GM12878 (cell line): ENCODE measurements around the gene CAPN9. TPM values are rescaled to one million over a fixed set of nuclear protein-coding genes. Genes with fewer than 3 reads are reported as not detected.

Source experiments
- ATAC-seq: fragments of 200-7000 bp; cut with Tn5 transposase; 3 replicates; pipeline ENCODE4 v1.9.1; 2020; ENCODE audit warnings: mild to moderate bottlenecking, moderate library complexity
- Bru-seq: library from RNA; stranded (reverse); fragments of 400-500 nt; gene quantifications from one replicate; lab custom pipeline; 2021; lab: Mats Ljungman, UMichigan
- BruChase-seq, 2 experiments: library from RNA; stranded (reverse); fragments of 400-500 nt; gene quantifications; one replicate each; lab custom pipeline; 2021; lab: Mats Ljungman, UMichigan
- BruUV-seq: library from RNA; stranded (reverse); fragments of 400-500 nt; replicated peaks from 2 replicates; lab custom pipeline; 2021; lab: Mats Ljungman, UMichigan
- CTCF ChIA-PET: fragments of 300-600 bp; sonication (Branson Sonifier 250); formaldehyde crosslinking; extraction: SDS; loops from one replicate; lab custom pipeline; 2021; ENCODE audit warnings: inconsistent platforms; lab: Yijun Ruan, JAX
- POLR2A ChIA-PET: fragments of 350-600 bp; formaldehyde crosslinking; extraction: SDS; loops from one replicate; lab custom pipeline; 2021; ENCODE audit warnings: inconsistent platforms; lab: Charles Lee
- RAD21 ChIA-PET: fragments of 300-600 bp; sonication (Branson Sonifier 250); formaldehyde crosslinking; loops from one replicate; lab custom pipeline; 2023; ENCODE audit warnings: antibody characterized with exemption; ENCODE audit not compliant: unreplicated experiment; lab: Charles Lee
- SMC1A ChIA-PET: fragments of 300-600 bp; sonication (Branson Sonifier 250); formaldehyde crosslinking; loops from one replicate; lab custom pipeline; 2023; ENCODE audit not compliant: unreplicated experiment, uncharacterized antibody; lab: Charles Lee
- DNase-seq: peaks from one replicate; pipeline ENCODE4 v3.0.0-alpha.2; 2011; ENCODE audit warnings: low read depth, low spot score
- FAIRE-seq: peaks from 3 replicates; lab custom pipeline; 2011; peaks lifted over from hg19 to GRCh38; lab: Jason Lieb, UNC
- H2AFZ ChIP-seq: 2 replicates; pipeline ENCODE4 v1.6.0; 2011; ENCODE audit warnings: low read depth, low read length, control low read depth; ENCODE audit not compliant: control insufficient read depth
- H3K27ac ChIP-seq: 2 replicates; pipeline ENCODE4 v1.5.1; 2011; ENCODE audit warnings: control low read depth; ENCODE audit not compliant: control insufficient read depth, insufficient read depth
- H3K27me3 ChIP-seq, 2 experiments: replicated peaks in 1 of 2; 2 replicates each; pipeline versions ENCODE4 v1.6.0 to v1.6.1; 2011; ENCODE audit warnings: low read length in 1 of 2; ENCODE audit not compliant: control insufficient read depth in 2 of 2, insufficient read depth in 2 of 2
- H3K36me3 ChIP-seq, 2 experiments: 2 replicates each; pipeline ENCODE4 v1.5.1; 2011; ENCODE audit warnings: low read length in 1 of 2; ENCODE audit not compliant: control insufficient read depth in 2 of 2, insufficient read depth in 2 of 2
- H3K4me1 ChIP-seq: 2 replicates; pipeline ENCODE4 v1.6.1; 2011; ENCODE audit warnings: mild to moderate bottlenecking, low read length, moderate library complexity, mixed read lengths; ENCODE audit not compliant: control insufficient read depth, insufficient read depth
- H3K4me2 ChIP-seq: 2 replicates; pipeline ENCODE4 v1.6.0; 2011; ENCODE audit warnings: control low read depth; ENCODE audit not compliant: control insufficient read depth, insufficient read depth
- H3K4me3 ChIP-seq: fragments of 200-600 bp; sonication (generic); 2 replicates; pipeline ENCODE4 v1.5.1; 2016
- H3K79me2 ChIP-seq: 2 replicates; pipeline ENCODE4 v1.6.0; 2011; ENCODE audit warnings: low read length; ENCODE audit not compliant: control insufficient read depth, insufficient read depth
- H3K9ac ChIP-seq: 2 replicates; pipeline ENCODE4 v1.8.0; 2011; ENCODE audit warnings: low read length, control low read depth, mixed read lengths; ENCODE audit not compliant: control insufficient read depth, insufficient read depth
- H3K9me3 ChIP-seq: replicated peaks from 3 replicates; pipeline ENCODE4 v1.5.1; 2011; ENCODE audit warnings: mild to moderate bottlenecking, low read length; ENCODE audit not compliant: control insufficient read depth, insufficient read depth
- H4K20me1 ChIP-seq: 2 replicates; pipeline ENCODE4 v1.6.0; 2011; ENCODE audit not compliant: control insufficient read depth, insufficient read depth
- ATF2 ChIP-seq: IDR thresholded peaks from 2 replicates; pipeline ENCODE4 v1.6.1; 2012; ENCODE audit warnings: low read length, inconsistent platforms
- BCL11A ChIP-seq: IDR thresholded peaks from 2 replicates; pipeline ENCODE4 v1.6.1; 2011; ENCODE audit warnings: low read depth, low read length
- BCLAF1 ChIP-seq: fragments of 450-650 bp; IDR thresholded peaks from 2 replicates; pipeline ENCODE4 v1.6.1; 2017; ENCODE audit warnings: antibody characterized with exemption, mild to moderate bottlenecking, moderate library complexity
- CBX5 ChIP-seq: sonication (generic); IDR thresholded peaks from 2 replicates; pipeline ENCODE4 v1.6.1; 2016; ENCODE audit warnings: low read depth, moderate library complexity, mild to moderate bottlenecking, inconsistent platforms
- FOS ChIP-seq: IDR thresholded peaks from 3 replicates; pipeline ENCODE4 v1.6.1; 2011; ENCODE audit warnings: borderline replicate concordance; ENCODE audit not compliant: insufficient read length; ENCODE audit errors: extremely low read depth
- FOXM1 ChIP-seq: IDR thresholded peaks from 2 replicates; pipeline ENCODE4 v1.6.1; 2012; ENCODE audit warnings: low read depth, mild to moderate bottlenecking, inconsistent platforms, low read length, moderate library complexity
- HDAC6 ChIP-seq: fragments of 200-600 bp; sonication (generic); IDR thresholded peaks from one replicate; pipeline ENCODE4 v1.8.0; 2017; ENCODE audit warnings: antibody characterized with exemption; ENCODE audit not compliant: unreplicated experiment
- MLLT1 ChIP-seq: fragments of 450-650 bp; IDR thresholded peaks from 2 replicates; pipeline ENCODE4 v1.6.1; 2016; ENCODE audit warnings: mild to moderate bottlenecking
- MTA3 ChIP-seq: IDR thresholded peaks from 2 replicates; pipeline ENCODE4 v1.6.1; 2012; ENCODE audit warnings: low read length, inconsistent platforms, borderline replicate concordance
- MYC ChIP-seq: IDR thresholded peaks from 2 replicates; pipeline ENCODE4 v1.6.1; 2011; ENCODE audit warnings: mild to moderate bottlenecking, low read length, moderate library complexity, inconsistent platforms; ENCODE audit not compliant: insufficient read depth, insufficient replicate concordance, insufficient read length, severe bottlenecking
- NFYB ChIP-seq: IDR thresholded peaks from 2 replicates; pipeline ENCODE4 v1.6.1; 2011; ENCODE audit warnings: low read depth, mild to moderate bottlenecking, low read length, improper control_type of control experiment, moderate library complexity; ENCODE audit not compliant: insufficient read depth
- POLR2A ChIP-seq: IDR thresholded peaks from 2 replicates; pipeline ENCODE4 v1.6.1; 2011; ENCODE audit warnings: low read depth, mild to moderate bottlenecking, low read length
- POLR2AphosphoS5 ChIP-seq: IDR thresholded peaks from 2 replicates; pipeline ENCODE4 v1.6.1; 2011; ENCODE audit warnings: mild to moderate bottlenecking, low read length, inconsistent platforms
- RFX5 ChIP-seq: IDR thresholded peaks from 2 replicates; pipeline ENCODE4 v1.6.1; 2011; ENCODE audit warnings: low read depth, low read length, improper control_type of control experiment
- SPI1 ChIP-seq: IDR thresholded peaks from 2 replicates; pipeline ENCODE4 v1.6.1; 2011; ENCODE audit warnings: low read depth, mild to moderate bottlenecking, low read length, moderate library complexity, borderline replicate concordance; ENCODE audit not compliant: insufficient read depth
- SREBF2 ChIP-seq: IDR thresholded peaks from 2 replicates; pipeline ENCODE4 v1.6.1; 2012; ENCODE audit warnings: mild to moderate bottlenecking, low read length
- ZNF622 ChIP-seq: fragments of 450-650 bp; IDR thresholded peaks from 2 replicates; pipeline ENCODE4 v1.6.1; 2017; ENCODE audit warnings: mild to moderate bottlenecking, inconsistent platforms
- WGBS: methylation state at CpG from one replicate; pipeline ENCODE4 v1.1.6; 2016; ENCODE audit warnings: low lambda C conversion rate; ENCODE audit not compliant: insufficient replicate concordance, insufficient coverage; ENCODE audit errors: missing lambda C conversion rate; 5-methylcytosine and 5-hydroxymethylcytosine counted together
- in situ Hi-C: fragments of 300-500 bp; cut with MboI; formaldehyde crosslinking; loops from 9 replicates; pipeline ENCODE4 v1.14.3; 2018; ENCODE audit warnings: mixed read lengths
- intact Hi-C: fragments of 100-400 bp; cut with micrococcal nuclease; formaldehyde crosslinking; loops from one replicate; pipeline ENCODE4 v1.14.2; 2022; ENCODE audit not compliant: unreplicated experiment
- long read RNA-seq, 2 experiments: library from polyadenylated mRNA; unstranded; transcript quantifications; one replicate each; pipeline ENCODE4 v2.0.0, GENCODE V29; 2019 to 2020
- polyA minus RNA-seq, 3 experiments: library from RNA; depleted of rRNA, polyadenylated mRNA; stranded (reverse); fragments of >200 nt; gene quantifications; 2 replicates each; pipeline ENCODE4 v1.2.3, GENCODE V29; 2011
- polyA plus RNA-seq, 11 experiments: library from polyadenylated mRNA; depleted of rRNA in 4 of 11; unstranded in 6 of 11; stranded (reverse) in 5 of 11; fragments of >200 nt; fragmentation: Nextera tagmentation in 4 of 11; fragmentation: Illumina TruSeq in 1 of 11; extraction: Ambion mirVana in 4 of 11; extraction: Trizol in 1 of 11; gene quantifications; 1 replicate in 1 of 11; 2 replicates in 10 of 11; pipeline versions ENCODE4 v1.2.1 to v1.2.3, GENCODE V29; 2011 to 2016; ENCODE audit warnings: inconsistent platforms in 2 of 11, missing spikeins in 2 of 11, low read depth in 1 of 11
- total RNA-seq, 4 experiments: library from RNA; depleted of rRNA in 3 of 4; stranded (reverse); fragments of >200 nt in 3 of 4; fragmentation: Illumina TruSeq in 1 of 4; extraction: Trizol in 1 of 4; gene quantifications; 2 replicates each; pipeline versions ENCODE4 v1.2.1 to v1.2.3, GENCODE V29; 2013 to 2021

CAPN9 gene
- not detected in 2 replicates for total RNA-seq (2013; cell fraction: nucleolus; rRNA removed)
- not detected in 2 replicates for total RNA-seq (2014; rRNA removed)
- not detected in 2 replicates for total RNA-seq (2014; rRNA removed; fragmentation: Illumina TruSeq; extraction: Trizol)
- not detected in 2 replicates for total RNA-seq (2021)
- polyA plus RNA-seq (2011; ENCODE audit: low read depth), result not detected
- polyA plus RNA-seq (2011; rRNA removed), result not detected in 2 replicates
- not detected in 2 replicates for polyA plus RNA-seq (2011; cell fraction: cytosol; rRNA removed)
- not detected in 2 replicates for polyA plus RNA-seq (2011; cell fraction: nucleus; rRNA removed)
- polyA plus RNA-seq (2012), result not detected in 2 replicates
- polyA plus RNA-seq (2014; fragmentation: Illumina TruSeq; extraction: Trizol), result not detected in 2 replicates
- not detected for polyA plus RNA-seq (2014; fragmentation: Nextera tagmentation; extraction: Ambion mirVana)
- not detected in 2 replicates for polyA plus RNA-seq (2014; rRNA removed)
- polyA plus RNA-seq (2016; fragmentation: Nextera tagmentation; extraction: Ambion mirVana), result not detected
- polyA minus RNA-seq (2011; rRNA and poly(A)+ RNA removed), result not detected in 2 replicates
- polyA minus RNA-seq (2011; cell fraction: cytosol; rRNA and poly(A)+ RNA removed), result not detected in 2 replicates
- polyA minus RNA-seq (2011; cell fraction: nucleus; rRNA and poly(A)+ RNA removed), result not detected in 2 replicates
- Bru-seq, nascent RNA, result not detected
- not detected for BruChase-seq, experiment 1, labeled RNA remaining after a 6-hour chase
- BruChase-seq, experiment 2, labeled RNA remaining after a 2-hour chase, result percentile 3 among the genes with signal in this experiment
- long read RNA-seq, experiment 1, result 0 reads
- long read RNA-seq, experiment 2, result 0 reads

GRCh38 chr1:230747127-230747730 is at the start of gene CAPN9:
Gene CAPN9 (plus strand): TSS chr1:230747388. CDS start chr1:230747497, 109 bp downstream.
- ATAC-seq (no peak), FAIRE-seq (no peak), DNase-seq (no peak)
- Histone ChIP-seq H2AFZ (no peak within 1 kb of the TSS), H3K4me3 (no peak within 1 kb of the TSS), H3K4me2 (no peak within 1 kb of the TSS), H3K27ac (no peak within 1 kb of the TSS), H3K4me1 (no peaks in the 10 kb centered on the region), H3K36me3 (no peaks in the 10 kb centered on the region), H3K27me3 (no peaks in the 10 kb centered on the region), H3K9me3 (no peaks in the 10 kb centered on the region), H4K20me1 (no peaks in the 10 kb centered on the region), H3K79me2 (no peaks in the 10 kb centered on the region), H3K9ac (no peak within 1 kb of the TSS)
- in situ Hi-C loops, result no loop called here
- intact Hi-C loops, result no loop called here
- CTCF ChIA-PET, result no interaction called here
- WGBS, result 45% methylated on average over 14 of the region's 14 CpGs
- SMC1A ChIA-PET, result no interaction called here
- TF ChIP-seq HDAC6, result no peak
- no peak for TF ChIP-seq SREBF2
- TF ChIP-seq POLR2A, result no peak
- no peak for TF ChIP-seq MYC
- no peak for TF ChIP-seq ZNF622
- no peak for TF ChIP-seq MTA3
- TF ChIP-seq SPI1, result no peak
- TF ChIP-seq ATF2, result no peak
- TF ChIP-seq MLLT1, result no peak
- no peak for TF ChIP-seq BCL11A
- no peak for TF ChIP-seq BCLAF1
- no peak for TF ChIP-seq NFYB
- TF ChIP-seq CBX5, result no peak
- TF ChIP-seq POLR2AphosphoS5, result no peak
- no peak for TF ChIP-seq FOS
- no peak for TF ChIP-seq RFX5
- no peak for TF ChIP-seq FOXM1
- RAD21 ChIA-PET, result no interaction called here
- BruUV-seq, result no TSS peak
- POLR2A ChIA-PET, result no interaction called here
